ENCODE measurements around the gene TEKT3.

DNA sequence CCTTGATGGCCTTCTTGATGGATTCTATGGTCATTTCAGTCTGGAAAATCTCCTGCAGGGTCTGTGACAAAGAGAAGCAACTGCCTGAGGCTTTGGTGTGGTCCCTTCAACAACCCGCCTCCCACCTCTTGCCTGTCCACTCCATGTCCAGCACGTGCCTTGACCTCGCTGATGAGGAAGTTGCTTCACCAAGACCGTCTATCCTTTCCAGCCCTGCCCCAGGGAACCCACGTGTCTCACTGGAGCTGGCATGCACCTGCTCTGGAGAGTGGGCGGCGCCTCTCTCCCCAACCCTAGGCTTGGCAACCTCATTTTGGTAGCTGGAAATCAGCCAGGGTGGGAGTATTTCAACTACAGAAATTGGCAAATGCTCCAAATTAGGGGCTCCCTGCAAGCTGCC is 32.6 kb downstream of the TEKT3 start:
- TF ChIP-seq POLR2A (IDR thresholded peaks at IDR 0.05) = no peak
- TF ChIP-seq, protein P1, sequence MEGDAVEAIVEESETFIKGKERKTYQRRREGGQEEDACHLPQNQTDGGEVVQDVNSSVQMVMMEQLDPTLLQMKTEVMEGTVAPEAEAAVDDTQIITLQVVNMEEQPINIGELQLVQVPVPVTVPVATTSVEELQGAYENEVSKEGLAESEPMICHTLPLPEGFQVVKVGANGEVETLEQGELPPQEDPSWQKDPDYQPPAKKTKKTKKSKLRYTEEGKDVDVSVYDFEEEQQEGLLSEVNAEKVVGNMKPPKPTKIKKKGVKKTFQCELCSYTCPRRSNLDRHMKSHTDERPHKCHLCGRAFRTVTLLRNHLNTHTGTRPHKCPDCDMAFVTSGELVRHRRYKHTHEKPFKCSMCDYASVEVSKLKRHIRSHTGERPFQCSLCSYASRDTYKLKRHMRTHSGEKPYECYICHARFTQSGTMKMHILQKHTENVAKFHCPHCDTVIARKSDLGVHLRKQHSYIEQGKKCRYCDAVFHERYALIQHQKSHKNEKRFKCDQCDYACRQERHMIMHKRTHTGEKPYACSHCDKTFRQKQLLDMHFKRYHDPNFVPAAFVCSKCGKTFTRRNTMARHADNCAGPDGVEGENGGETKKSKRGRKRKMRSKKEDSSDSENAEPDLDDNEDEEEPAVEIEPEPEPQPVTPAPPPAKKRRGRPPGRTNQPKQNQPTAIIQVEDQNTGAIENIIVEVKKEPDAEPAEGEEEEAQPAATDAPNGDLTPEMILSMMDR (IDR thresholded peaks at IDR 0.05) = no peak

All from esophagus squamous epithelium (tissue), 4 donors.